ENCODE results near the gene DCUN1D3.
"Not testable (repeated sequence)": the region's sequence is repeated elsewhere in the genome, so short reads cannot be mapped to it uniquely, and the experiment has no call there.

Gene DCUN1D3

DNA sequence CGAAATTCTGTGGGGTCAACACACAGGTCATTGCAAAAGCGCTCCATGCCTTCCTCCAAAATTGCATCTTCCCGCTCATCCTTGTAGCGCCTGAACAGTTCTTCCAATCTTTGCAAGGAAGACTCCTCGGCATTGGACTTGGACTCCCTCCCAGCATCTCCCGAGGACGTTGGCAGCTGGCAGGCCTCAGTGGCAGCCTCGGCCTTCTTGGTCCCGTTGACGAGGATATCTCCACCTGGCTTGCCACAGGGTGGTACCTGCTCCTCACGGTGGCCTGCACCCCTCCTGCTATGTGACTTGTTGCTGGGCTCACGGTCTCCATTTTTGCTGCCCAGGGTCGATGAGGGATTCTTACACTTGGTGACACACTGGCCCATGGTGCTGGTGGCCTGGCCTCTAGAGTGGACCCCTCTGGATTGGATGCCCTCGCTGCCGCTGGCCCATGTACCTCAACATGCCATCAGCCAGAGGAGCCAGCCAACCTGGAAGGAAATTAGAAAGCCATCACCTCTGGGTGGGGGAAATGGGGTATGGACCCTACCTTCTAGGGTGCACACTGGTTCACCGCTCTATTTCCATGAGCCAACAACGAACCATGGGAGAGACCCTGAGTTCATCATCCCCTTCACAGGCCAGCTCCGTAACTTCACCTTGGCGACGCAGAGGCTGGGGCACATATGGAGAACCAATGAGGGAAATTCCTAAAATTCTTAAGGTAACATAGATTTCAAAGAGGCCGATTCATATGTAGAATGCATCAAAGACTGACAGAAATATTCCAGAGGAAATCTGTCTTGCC lies 37.8 kb downstream of the DCUN1D3 start:
- no peak for DNase-seq (ENCODE audit: low read depth in 2 of 2)

DNA sequence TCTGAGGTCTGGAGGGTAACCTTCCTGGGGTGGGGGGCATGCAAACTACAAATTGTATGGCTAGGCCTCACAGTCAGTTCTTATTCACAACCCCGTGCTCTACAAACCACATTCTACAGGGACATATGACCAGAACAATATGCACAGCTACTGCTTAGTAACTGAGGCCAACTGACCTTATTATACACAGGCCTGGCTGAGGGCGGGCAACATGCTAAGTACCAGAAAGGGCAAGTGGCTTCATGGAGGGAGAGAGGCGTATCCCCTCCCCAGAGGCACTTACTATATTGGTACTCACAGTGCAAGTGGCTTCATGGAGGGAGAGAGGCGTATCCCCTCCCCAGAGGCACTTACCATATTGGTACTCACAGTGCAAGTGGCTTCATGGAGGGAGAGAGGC lies 39.2 kb downstream of the DCUN1D3 start:
- not testable (repeated sequence) for DNase-seq (ENCODE audit: low read depth in 2 of 2)

DNA sequence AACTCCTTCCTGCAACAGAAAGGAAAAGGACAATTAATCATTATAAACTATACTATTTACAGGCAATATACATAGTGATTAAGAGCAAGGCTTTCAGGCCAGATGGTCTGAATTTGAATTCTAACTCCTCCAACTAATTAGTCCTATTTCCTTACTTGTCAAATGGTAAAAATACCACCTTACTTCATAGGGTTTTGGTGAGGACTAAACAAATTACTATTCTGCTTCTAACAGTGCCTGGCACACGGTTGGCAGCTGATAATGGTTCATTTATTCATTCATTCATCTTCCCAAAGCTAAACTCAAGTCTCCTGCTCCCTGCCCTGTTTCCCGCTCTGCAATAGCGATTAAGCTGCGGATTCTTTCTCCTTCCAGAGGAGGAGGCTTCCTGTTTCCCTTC lies 39.8 kb downstream of the DCUN1D3 start:
- DNase-seq (ENCODE audit: low read depth in 2 of 2): no peak

DNA sequence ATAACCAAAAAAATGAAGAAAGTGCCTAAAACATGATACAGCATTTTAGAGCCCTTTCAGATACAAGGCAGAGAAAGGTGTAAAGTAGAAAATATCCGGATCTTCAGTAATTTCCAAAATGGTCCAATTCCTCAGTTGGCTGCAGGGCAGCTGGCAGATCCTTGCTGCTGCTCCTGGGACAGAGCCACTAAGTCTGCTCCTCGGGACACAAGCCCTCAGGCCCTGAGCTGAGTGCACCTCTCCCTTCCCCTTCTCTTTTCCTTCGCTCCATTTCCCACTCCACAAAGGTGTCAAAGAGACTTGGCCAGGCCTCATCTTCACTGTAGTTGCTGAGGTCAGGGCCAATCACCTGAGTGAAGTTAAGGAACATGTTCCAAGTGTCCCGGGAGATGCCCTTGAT lies 40.5 kb downstream of the DCUN1D3 start:
- DNase-seq (ENCODE audit: low read depth in 2 of 2): no peak

DNA sequence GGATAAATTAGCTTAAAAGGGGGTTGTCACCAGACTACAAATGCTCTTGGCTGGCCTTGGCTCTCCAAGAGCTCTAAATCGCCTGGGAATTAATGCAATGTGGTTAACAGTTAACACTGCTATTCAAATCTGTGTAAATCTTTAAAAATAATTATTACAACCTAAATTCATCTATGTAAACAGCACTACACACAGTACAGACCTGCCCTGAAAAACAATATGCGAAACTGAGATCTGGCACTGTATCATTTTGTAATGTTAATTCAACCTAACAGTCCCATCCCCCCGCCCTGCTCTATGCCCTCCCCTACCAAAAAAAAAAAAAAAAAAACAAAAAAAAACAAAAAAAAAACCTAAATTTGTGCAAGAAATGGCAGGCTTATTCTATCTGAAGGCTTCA lies 40.9 kb downstream of the DCUN1D3 start:
- DNase-seq (ENCODE audit: low read depth in 2 of 2): no peak

DNA sequence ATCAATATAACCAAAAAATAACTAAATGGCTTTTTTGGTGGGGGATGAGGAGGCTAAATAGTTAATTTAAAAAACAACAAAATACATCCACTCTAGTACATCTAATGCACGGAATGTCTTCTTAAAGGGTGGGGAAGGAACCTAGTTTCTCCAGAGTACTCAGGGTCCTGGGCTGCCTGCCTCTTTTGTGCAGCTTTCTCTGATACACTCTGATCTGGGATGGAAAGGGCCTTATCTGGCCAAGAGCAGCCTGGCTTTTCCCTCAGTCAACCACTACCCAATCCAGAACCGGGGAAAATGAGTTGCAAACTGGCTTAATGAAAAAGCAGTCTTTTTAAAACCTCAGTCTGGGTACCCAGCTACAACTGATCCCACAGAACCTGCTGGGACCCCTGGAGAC lies 42.9 kb downstream of the DCUN1D3 start:
- DNase-seq (ENCODE audit: low read depth in 2 of 2): no peak

DNA sequence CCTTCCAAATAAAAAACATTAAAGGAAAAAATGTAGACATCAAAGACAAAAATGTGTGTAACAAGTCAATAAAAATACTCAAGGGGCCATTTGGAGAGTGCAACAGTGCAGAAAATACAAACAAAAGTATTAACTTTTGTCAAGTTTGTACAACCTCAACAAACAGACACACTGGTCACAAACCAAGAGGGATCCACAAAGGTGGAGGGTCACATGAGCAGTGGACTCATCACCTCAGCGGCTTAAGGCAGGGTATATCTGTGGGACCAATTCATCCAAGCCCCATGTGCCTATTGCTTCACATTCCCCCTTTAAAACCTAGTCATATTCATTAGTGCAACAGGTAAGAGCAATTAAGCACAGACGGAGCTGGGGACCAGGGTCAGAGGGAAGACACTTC lies 45.2 kb downstream of the DCUN1D3 start:
- no peak for DNase-seq (ENCODE audit: low read depth in 2 of 2)

DNA sequence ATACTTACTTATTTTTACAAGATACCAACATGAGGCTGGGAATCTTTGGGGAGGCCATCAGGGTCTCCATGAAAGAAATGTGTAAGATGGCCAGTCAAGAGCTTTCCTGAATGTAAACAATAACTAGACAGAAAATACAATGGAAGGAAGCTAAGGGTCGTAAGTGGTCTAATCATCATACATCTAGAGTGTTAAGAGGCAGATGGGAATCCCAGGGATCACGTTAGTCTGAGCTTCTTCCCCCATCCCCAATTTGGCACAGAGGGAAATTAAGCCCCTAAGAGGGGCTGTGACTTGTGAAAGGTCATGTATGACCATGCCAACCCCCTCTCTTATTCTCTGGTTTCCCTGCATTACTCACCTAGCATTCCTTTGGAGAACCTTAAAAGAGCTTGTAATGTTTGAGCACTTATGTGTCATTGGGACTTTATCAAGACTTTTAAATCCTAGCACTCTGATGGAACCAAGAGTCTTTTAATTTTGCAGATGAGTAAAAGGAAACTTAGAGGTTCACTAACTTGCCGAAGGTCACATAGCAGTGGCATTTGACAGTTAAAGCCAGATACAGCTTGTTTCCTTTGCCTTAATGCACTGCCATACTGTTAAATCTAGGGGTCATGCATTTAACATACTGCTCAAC lies 46.1 kb downstream of the DCUN1D3 start:
- no peak for DNase-seq (ENCODE audit: low read depth in 2 of 2)

DNA sequence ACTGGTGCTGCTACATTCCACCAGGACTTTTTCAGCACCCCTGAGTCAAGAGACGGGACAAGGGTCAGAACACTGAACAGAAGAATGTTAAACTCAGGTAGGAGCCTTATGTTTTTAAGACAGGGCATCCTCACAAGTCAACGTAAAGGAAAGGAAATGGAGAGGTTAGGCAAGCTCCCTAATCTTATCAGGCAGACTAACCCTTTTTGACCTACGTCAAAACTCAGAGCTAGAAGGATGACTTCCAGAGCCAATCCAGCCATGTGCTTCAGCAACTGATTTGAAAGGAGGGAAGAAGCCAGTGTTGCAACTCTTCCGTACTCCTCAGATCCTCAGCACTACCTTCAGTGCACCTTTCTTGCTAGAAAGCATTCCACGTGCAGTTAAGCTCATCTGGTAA lies 47.0 kb downstream of the DCUN1D3 start:
- no peak for DNase-seq (ENCODE audit: low read depth in 2 of 2)

DNA sequence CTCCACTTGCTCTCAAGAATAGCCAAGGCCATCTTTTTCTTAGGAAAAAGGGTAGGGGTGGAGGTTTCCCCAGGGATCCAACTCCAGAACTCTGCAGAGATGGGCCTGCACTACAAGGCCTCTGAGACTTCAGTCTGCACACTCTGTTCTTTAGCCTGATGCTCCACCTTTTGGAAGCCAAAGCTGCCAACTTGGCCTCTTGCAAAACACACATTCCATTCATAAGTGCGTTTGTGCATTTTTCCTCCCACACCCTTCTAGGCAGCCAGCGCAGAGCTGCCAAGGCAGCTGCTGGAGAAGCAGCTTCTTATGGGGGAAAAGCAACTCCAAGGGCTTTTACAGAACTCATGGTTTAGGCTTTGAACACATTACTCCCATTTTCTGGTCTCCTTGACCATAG lies 48.6 kb downstream of the DCUN1D3 start:
- no peak for DNase-seq (ENCODE audit: low read depth in 2 of 2)

DNA sequence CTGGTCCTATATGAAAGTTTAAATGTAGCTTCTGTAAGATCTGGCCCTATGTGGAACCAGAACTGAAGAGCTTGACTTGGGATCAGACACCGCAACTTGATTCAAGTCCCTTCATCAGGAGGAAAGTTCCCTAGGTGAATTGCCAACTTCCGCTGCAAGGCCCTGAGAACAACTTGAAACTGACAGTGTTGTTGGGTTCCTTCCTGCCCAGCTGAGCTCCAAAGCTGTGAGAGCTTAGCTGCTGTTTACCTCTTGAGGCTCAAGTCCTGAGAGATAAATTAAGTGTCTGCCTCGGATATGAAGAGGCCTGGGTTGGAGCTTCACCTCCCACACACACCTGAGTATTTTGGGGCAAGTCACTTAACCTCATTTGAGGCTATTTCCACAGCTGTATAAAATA lies 49.2 kb downstream of the DCUN1D3 start:
- DNase-seq (ENCODE audit: low read depth in 2 of 2): no peak

DNA sequence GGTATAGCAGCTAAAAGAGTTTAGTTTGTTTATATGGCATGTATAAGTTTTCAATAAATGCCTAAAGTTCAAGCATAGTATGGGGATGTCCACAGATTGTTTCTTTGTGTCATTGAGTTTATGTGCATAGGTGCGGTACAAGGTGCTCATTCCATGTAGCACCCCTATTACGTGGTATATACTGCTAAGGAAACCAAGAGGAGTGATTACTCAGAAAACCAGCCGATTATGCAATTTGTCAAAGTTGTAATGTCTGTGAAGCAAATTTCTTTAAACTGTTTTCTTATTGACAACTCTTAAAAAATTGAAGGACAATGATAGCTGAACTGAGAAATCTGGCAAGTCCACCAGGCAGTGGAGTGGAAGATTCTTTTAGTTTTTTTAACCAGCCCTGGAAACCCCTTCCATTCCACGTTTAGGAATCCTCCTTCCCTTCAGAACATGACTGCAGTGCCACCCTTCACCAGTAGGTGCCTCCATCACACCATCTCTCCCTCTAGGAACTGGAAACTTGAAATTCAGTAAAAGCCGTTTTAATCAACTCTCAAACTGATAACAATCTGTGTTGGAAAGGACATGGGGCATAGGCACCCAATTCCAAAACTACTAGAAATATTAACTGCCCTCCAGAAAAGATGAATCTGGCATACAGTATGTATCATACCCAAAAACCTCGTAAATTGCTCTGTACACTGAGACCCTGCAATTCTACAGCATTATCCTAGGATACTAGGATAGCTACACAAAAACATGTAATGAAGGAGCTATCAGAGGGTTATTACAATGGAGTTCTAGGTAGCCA lies 50.4 kb downstream of the DCUN1D3 start:
- peak; percentile 48 to 62 for DNase-seq (ENCODE audit: low read depth in 2 of 2)

DNA sequence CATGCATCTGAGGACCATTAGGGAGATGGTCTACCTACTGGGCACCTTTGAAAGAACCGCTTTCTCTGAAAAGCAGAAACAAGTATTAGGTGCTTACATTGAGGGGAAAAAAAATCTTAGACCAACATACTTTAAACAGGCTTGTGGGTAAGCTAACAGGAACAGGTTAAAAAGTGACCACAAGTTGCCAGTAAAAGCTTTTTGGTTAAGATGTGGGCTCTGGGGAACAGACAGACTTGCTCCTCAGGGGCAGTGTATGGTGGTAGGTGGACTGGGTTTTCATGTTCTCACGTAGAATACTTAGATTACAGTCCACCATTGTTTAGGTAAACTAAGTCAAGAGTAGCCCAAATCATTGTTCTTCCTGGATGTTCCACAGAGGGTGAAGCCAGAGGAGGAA lies 52.6 kb downstream of the DCUN1D3 start:
- no peak for DNase-seq (ENCODE audit: low read depth in 2 of 2)

DNA sequence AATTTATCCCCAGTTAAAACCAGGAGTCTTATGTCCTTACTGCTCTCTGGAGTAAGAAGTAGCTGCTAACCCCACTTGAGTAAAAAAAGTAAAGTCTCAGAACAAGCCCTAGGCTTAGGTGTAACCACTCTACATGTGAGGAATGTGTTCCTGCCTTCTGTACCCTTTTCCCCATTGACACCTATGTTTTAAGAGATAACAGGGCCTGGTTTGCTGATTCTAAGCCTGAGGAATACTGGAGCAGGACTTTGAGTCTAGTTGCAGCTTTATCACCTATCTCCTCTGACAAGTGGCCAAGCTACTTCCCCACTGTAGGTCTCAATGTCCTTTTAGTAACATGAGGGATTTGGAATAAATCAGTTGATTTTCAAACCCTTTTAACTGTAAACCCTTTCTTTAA lies 53.6 kb downstream of the DCUN1D3 start:
- DNase-seq (ENCODE audit: low read depth in 2 of 2): no peak

DNA sequence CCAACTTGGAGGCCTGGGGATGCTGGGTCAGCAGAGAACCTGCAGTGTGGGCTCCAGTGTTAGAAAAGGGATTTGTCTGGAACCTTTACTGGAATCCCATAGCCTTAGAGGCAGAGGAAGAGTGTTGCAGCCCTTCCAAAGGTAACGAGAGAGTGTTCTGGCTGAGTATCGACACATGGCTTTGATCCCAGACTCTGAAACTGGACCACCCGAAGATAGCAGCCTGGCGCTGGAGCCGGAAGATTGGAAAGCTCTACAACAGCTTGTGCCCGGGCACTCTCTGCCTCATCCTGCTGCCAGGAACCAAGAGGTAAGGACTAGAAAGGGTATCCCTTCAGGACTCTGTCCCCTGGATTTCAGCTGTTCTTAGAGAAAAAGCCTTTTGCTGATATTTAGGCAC lies 54.1 kb downstream of the DCUN1D3 start:
- no peak for DNase-seq (ENCODE audit: low read depth in 2 of 2)

DNA sequence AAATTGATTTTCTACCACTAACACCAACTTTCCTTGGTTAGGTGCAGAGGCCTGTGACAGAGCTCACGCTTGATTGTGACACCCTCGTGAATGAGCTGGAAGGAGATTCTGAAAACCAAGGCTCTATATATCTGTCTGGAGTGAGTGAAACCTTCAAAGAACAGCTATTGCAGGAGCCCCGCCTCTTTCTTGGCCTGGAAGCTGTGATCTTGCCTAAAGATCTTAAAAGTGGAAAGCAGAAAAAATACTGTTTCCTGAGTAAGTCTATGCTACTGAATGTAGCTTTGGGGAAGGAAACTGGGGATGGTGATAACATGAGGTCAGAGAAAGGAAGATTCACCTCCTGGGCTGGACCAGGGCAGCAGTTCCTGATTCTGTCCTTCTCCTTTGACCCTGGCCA lies 55.6 kb downstream of the DCUN1D3 start:
- DNase-seq (ENCODE audit: low read depth in 2 of 2): no peak

DNA sequence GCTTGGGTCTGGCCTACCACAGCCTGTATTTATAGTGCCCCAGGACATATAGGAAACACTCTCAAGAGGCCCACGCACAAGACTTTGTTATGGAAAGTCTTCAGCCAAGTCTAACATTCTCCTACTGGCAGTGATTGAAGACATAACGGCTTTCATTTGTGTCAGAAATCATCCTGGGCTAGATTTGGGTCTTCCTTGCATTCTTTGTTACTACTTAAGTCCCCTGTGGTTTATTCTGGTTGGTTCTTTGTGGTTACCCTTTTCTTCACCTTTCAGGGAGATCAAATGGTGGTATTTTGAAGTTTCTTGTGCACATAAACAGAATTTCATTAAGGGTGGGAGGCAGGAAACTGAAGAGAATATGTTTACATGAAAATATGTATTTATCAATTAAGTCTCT lies 56.1 kb downstream of the DCUN1D3 start:
- no peak for DNase-seq (ENCODE audit: low read depth in 2 of 2)

DNA sequence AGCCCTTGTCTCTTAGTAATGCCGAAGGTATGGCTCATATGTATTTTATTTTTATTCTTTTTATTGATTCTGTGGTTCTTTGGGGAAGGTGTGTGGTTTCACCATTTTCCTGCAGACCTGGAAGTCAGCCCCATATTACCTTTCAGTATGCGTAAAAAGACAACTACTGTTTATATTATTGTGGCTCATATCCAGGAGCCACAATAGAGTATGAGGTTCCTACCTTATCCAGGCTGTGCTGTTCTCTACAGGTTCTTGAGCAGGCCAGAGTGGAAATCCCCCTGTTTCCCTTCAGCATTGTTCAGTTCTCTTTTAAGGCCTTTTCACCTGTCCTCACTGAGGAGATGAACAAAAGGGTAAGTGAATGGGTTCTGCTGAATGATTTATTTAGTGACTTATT lies 60.7 kb downstream of the DCUN1D3 start:
- DNase-seq (ENCODE audit: low read depth in 2 of 2): no peak

DNA sequence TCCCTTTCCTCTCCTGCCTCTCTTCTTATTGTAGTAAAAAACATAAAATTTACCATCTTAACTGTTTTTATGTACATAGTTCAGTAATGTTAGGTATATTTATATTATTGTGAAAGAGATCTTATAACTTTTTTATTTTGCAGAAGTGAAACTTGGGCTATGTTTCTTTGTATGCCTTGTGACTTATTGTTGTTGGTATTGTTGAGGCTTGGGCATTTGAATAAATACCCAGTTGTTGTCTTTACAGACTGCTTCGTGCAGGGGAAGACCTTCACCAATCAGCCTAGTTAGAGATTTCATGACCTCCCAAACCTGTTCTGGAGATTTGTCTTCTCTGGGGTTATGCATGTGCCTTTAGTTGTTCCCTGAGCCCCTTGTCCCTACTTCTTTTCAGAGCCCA lies 61.9 kb downstream of the DCUN1D3 start:
- no peak for DNase-seq (ENCODE audit: low read depth in 2 of 2)

DNA sequence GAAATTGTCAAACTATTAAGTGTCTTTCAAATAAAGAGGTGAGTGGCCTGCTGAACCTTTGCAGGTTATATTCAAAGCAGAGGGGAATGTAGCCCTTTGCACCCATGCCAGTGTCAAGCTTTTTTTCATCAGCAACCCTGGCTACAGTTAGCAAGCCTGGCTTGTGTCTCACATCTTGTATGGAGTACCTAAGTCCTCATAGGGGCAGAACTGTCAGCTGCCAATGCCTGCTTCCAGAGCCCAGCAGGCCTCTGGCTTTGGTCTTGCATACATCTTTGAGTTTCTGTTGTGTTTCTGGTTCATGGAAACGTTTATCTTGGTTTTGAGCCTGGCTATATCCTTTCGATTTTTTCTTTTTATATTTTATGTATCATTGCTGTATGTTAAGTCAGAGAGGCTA lies 67.1 kb downstream of the DCUN1D3 start:
- no peak for DNase-seq (ENCODE audit: low read depth in 2 of 2)

DNA sequence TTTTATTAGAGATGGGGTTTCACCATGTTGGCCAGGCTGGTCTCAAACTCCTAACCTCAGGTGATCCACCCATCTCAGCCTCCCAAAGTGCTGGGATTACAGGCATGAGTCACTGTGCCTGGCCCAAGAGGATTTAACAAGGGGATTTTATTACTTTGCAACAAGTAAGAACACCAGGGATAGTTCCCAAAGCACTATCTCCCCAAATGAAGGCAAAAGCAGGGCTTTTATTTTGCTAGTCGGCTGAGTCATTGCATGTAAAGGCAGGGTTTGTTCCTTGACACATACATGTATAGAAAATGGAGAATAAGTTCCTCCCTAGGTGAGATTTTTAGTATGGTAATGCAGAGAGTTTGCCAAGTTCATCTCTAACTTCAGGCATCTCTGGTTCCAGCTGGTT lies 69.8 kb downstream of the DCUN1D3 start:
- no peak for DNase-seq (ENCODE audit: low read depth in 2 of 2)

DNA sequence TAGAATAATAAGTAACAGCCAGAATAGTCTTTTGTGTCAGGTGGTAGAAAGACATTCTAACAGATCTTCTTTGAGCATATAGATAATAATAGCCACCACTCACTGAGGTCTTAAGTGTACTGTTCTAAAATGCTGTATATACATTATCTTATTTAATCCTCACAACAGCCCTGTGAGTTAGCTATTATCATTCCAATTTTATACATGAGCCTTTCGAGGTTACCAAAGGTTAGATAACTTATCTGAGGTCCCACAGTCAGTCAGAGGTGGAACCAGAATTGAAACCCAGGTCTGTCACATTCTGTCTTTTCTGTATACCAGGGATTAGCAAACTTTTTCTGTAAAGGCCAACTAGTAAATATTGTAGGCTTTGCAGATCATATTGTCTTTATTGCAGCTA lies 70.6 kb downstream of the DCUN1D3 start:
- no peak for DNase-seq (ENCODE audit: low read depth in 2 of 2)

DNA sequence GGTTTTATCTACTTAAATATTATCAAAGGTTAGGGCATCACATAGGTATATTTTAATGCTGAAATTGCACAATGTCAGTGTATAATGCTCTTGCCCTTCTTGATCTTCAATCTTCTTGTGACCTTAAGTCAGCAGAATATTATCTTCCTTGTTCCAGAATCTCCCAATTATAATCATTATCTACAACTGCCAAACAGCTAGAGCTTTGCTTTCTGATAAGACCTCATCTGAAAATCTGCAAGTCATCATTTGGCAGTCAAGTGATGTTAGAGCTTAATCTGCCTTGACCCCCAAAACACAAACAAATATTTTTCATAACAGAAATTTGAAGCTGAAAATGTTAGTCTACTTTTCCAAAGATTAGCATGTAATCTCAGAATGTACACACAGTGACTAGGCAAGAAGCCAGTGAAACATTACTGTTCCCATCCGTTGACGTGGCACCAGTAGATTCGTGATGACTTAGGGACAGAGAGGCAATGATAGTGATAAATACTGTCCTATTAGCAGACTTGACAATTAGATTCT lies 74.1 kb downstream of the DCUN1D3 start:
- DNase-seq (ENCODE audit: low read depth in 2 of 2): no peak

All from activated CD4-positive, alpha-beta T cell treated with anti-CD3 and anti-CD28 coated beads for 24 hours (primary cell).